Activated CD4-positive, alpha-beta T cell treated with anti-CD3 and anti-CD28 coated beads, Interleukin-2, amount 50 U/mL, for 1 hour (primary cell): ENCODE data around the gene CAMK2B.
"Not testable (repeated sequence)": the region's sequence is repeated elsewhere in the genome, so short reads cannot be mapped to it uniquely, and the experiment has no call there.

Experiments used
- DNase-seq: peaks from one replicate; pipeline ENCODE4 v3.0.0-alpha.2; 2020

The CAMK2B gene

GRCh38 chr7:44187636-44188416, 137.6 kb downstream of the CAMK2B start:
- DNase-seq: no peak

- DNase-seq: no peak
Observed at GRCh38 chr7:44186736-44187135, 138.7 kb downstream of the CAMK2B start.

GRCh38 chr7:44185729-44186128, 139.7 kb downstream of the CAMK2B start:
- DNase-seq: no peak

GRCh38 chr7:44184873-44185446, 140.4 kb downstream of the CAMK2B start:
- DNase-seq: no peak

GRCh38 chr7:44184206-44184872, 141.1 kb downstream of the CAMK2B start:
- no peak for DNase-seq

- DNase-seq: no peak
Observed at GRCh38 chr7:44183386-44183785, 142.0 kb downstream of the CAMK2B start.

- DNase-seq: no peak
Observed at GRCh38 chr7:44182827-44183226, 142.6 kb downstream of the CAMK2B start.

GRCh38 chr7:44180631-44181030, 144.8 kb downstream of the CAMK2B start:
- DNase-seq: no peak

- no peak for DNase-seq
Observed at GRCh38 chr7:44177570-44178131, 147.7 kb downstream of the CAMK2B start.

- DNase-seq: no peak
Observed at GRCh38 chr7:44176486-44176885, 148.9 kb downstream of the CAMK2B start.

- DNase-seq: no peak
Observed at GRCh38 chr7:44175730-44176129, 149.7 kb downstream of the CAMK2B start.

GRCh38 chr7:44174694-44174948, 150.8 kb downstream of the CAMK2B start:
- not testable (repeated sequence) for DNase-seq

GRCh38 chr7:44173911-44174693, 151.3 kb downstream of the CAMK2B start:
- DNase-seq: no peak

GRCh38 chr7:44172803-44173424, 152.5 kb downstream of the CAMK2B start:
- DNase-seq: no peak

- DNase-seq: no peak
Observed at GRCh38 chr7:44172352-44172751, 153.0 kb downstream of the CAMK2B start.

- not testable (repeated sequence) for DNase-seq
Observed at GRCh38 chr7:44171901-44172300, 153.5 kb downstream of the CAMK2B start.

- DNase-seq: no peak
Observed at GRCh38 chr7:44167920-44168319, 157.5 kb downstream of the CAMK2B start.
